ENCODE data around the gene DHX30. TPM values are rescaled to one million over a fixed set of nuclear protein-coding genes. Genes with fewer than 3 reads are reported as not detected.

The DHX30 gene
- total and polyA plus RNA-seq, 2 of the 4 experiments (the other 2 are of a cell fraction): 55.6 to 57.2 TPM

DNA sequence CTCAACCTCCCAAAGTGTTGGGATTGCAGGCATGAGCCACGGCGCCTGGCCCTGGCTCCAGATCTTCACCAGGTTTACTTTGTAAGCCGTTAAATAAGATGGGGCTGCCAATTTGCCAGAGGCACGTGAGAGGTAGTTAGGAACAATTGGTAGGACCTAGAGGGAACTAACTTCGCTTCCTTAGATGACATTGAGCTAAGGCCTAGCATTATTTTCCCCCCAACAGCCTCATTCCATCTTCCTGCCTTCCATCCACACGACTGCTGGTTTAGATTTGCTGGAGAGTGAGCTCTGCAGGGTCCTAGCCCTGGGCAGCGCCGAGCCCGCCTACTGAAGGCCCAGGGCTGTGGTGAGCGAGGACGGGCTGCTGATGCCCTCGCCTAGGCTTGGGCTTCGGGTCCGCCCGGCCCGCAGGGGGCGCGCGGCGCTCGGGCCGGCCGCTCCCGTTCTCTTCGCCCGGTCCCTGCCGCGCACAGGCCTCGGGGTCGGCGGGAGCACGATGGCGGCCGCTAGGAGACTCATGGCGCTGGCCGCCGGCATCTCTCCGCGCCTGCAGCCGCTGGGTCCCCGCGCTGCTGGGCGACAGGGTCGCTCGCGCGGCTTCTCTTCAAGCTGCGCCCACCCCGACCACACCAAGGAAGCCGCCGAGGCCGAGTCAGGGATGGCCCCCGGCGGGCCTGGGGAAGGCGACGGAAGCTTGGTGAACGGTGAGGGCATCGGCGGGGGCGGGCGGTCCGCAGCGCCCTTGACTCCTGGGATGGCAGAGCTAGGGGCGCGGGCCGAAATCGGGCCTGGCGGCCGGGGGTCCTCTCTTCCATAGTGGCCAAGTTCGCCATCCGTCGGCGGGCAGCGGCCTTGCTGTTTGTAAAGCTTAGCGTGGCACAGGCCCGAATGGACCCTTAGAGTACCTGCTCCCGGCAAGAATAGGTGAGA is 21.9 kb downstream of the DHX30 start (continued):
- TF ChIP-seq, protein P1, sequence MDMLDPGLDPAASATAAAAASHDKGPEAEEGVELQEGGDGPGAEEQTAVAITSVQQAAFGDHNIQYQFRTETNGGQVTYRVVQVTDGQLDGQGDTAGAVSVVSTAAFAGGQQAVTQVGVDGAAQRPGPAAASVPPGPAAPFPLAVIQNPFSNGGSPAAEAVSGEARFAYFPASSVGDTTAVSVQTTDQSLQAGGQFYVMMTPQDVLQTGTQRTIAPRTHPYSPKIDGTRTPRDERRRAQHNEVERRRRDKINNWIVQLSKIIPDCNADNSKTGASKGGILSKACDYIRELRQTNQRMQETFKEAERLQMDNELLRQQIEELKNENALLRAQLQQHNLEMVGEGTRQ (IDR thresholded peaks at IDR 0.05; ENCODE audit: low read depth, low read length): peak; percentile 2; the same call in 1 of the 2 replicates
- TF ChIP-seq CHD1 (IDR thresholded peaks at IDR 0.05; ENCODE audit: low read depth, low read length): no peak

DNA sequence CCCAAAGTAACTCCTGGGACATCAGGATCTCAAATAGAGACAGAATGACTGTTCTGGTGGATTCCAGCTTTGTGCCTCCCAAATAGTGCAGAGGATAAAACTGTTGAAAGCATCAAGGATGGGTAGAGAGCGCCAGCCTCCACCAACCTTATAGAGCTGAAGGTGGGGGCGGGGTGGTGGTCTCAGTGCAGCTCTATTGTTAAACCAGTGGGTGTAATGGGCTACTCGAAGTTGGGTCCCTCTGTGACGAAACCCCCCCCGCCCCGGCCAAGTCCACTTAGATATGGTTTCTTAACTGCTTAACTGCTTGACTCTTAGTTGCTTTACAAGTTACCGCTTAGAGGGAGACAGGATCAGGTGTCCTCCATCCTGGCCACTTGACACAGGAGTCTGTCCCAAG is 22.7 kb downstream of the DHX30 start:
- Histone ChIP-seq H2AK9ac (replicated peaks; ENCODE audit: low read depth, low read length, poor library complexity) (peak overlapping the region; percentile 93), H2AK5ac (ENCODE audit: low read depth, low read length) (peak overlapping the region; percentile 71), H3K4me2 (ENCODE audit: low read depth, low read length) (peak overlapping the region; percentile 78), H3K14ac (replicated peaks; ENCODE audit: low read depth, low read length) (peak overlapping the region; percentile 86), H3K23ac (ENCODE audit: low read depth, low read length) (peak overlapping the region; percentile 83; the same call in 1 of the 2 replicates), H3K9ac (ENCODE audit: low read depth, low read length) (peak overlapping the region; percentile 79), H3K4me3 (ENCODE audit: insufficient read depth, low read depth, low read length) (peak overlapping the region; percentile 79), H3K9me3 (ENCODE audit: control insufficient read depth, insufficient read depth, low read length) (no peaks in the 10 kb centered on the region), H3K27ac (ENCODE audit: insufficient read depth, low read length) (peak overlapping the region; percentile 71), H3K9me1 (ENCODE audit: insufficient read depth, low read length) (no peaks in the 10 kb centered on the region; the same call in none of the 2 replicates), H2BK20ac (ENCODE audit: low read depth, low read length) (no peak overlapping the region), H2BK120ac (ENCODE audit: low read depth, low read length) (no peak overlapping the region), H4K8ac (ENCODE audit: low read depth in 2 of 2, low read length in 2 of 2) (peak overlapping the region; percentile 53 to 75), H3K56ac (ENCODE audit: extremely low read depth, insufficient read depth, low read length) (peak overlapping the region; percentile 16; the same call in 1 of the 2 replicates), H2AFZ (replicated peaks; ENCODE audit: low read length, poor library complexity) (peak overlapping the region; percentile 89), H4K20me1 (ENCODE audit: insufficient read depth, low read length) (peaks cover 15% of the 10 kb centered on the region; the same call in 1 of the 2 replicates), H2BK15ac (ENCODE audit: low read depth, low read length) (no peak overlapping the region), H3K4ac (ENCODE audit: low read depth, low read length) (peak overlapping the region; percentile 77), H3K36me3 (ENCODE audit: control insufficient read depth, insufficient read depth, low read length) (peaks cover 23% of the 10 kb centered on the region), H4K91ac (ENCODE audit: insufficient read depth, low read depth, low read length) (peak overlapping the region; percentile 43; the same call in 1 of the 2 replicates), H3K18ac (ENCODE audit: low read depth, low read length) (no peak overlapping the region), H3K79me1 (ENCODE audit: low read depth in 1 of 2, low read length in 2 of 2) (peaks cover 13 to 42% of the 10 kb centered on the region in 2 experiments), H4K5ac (ENCODE audit: low read depth, low read length) (peak overlapping the region; percentile 18; the same call in 1 of the 2 replicates), H3K4me1 (ENCODE audit: control insufficient read depth, insufficient read depth, low read length) (peaks cover 6% of the 10 kb centered on the region), H2BK5ac (ENCODE audit: low read depth, low read length, poor library complexity, severe bottlenecking) (no peak overlapping the region), H3K27me3 (ENCODE audit: control insufficient read depth, insufficient read depth, low read length) (no peaks in the 10 kb centered on the region)
- no peak for ATAC-seq (ENCODE audit: low read depth)
- in situ Hi-C loops (cut with MboI; ENCODE audit: low sequenced_read_pairs) (no loop called here), intact Hi-C loops (cut with micrococcal nuclease) (no loop called here), dilution Hi-C loops (cut with HindIII; ENCODE audit: low sequenced_read_pairs, unreplicated experiment) (no loop called here)
- CTCF ChIA-PET: interaction anchor here (0.6 to 2.1 kb wide), 4 partner anchors 9 to 326 kb away, joined by 3 to 8 read pairs (median 3); no protein-coding TSS in a partner anchor
- TF ChIP-seq BHLHE40 (IDR thresholded peaks at IDR 0.05; ENCODE audit: low read depth, low read length) (no peak), CEBPB (IDR thresholded peaks at IDR 0.05; ENCODE audit: low read depth, low read length) (no peak), MAFK (IDR thresholded peaks at IDR 0.05; ENCODE audit: low read depth, low read length) (no peak), MAZ (IDR thresholded peaks at IDR 0.05; ENCODE audit: borderline replicate concordance, low read depth, low read length) (no peak), NFE2L2 (IDR thresholded peaks at IDR 0.05; ENCODE audit: low read depth, low read length) (no peak), SMC3 (IDR thresholded peaks at IDR 0.05; ENCODE audit: low read depth, low read length) (no peak), POLR2A (IDR thresholded peaks at IDR 0.05; ENCODE audit: low read depth, low read length) (no peak)
- TF ChIP-seq, protein P2, sequence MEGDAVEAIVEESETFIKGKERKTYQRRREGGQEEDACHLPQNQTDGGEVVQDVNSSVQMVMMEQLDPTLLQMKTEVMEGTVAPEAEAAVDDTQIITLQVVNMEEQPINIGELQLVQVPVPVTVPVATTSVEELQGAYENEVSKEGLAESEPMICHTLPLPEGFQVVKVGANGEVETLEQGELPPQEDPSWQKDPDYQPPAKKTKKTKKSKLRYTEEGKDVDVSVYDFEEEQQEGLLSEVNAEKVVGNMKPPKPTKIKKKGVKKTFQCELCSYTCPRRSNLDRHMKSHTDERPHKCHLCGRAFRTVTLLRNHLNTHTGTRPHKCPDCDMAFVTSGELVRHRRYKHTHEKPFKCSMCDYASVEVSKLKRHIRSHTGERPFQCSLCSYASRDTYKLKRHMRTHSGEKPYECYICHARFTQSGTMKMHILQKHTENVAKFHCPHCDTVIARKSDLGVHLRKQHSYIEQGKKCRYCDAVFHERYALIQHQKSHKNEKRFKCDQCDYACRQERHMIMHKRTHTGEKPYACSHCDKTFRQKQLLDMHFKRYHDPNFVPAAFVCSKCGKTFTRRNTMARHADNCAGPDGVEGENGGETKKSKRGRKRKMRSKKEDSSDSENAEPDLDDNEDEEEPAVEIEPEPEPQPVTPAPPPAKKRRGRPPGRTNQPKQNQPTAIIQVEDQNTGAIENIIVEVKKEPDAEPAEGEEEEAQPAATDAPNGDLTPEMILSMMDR (conservative IDR thresholded peaks at IDR 0.05; ENCODE audit: low read depth, low read length): no peak
- DNase-seq: no peak
- WGBS, 2 experiments (ENCODE audit: extremely low coverage in 2 of 2, insufficient read length in 1 of 2): no CpG with 5 or more reads among the region's 7 CpGs
- POLR2A ChIA-PET (ENCODE audit: unreplicated experiment): interaction anchor here (0.6 to 1.0 kb wide), 2 partner anchors 11 to 13 kb away, joined by 3 to 5 read pairs; no protein-coding TSS in a partner anchor
- BruUV-seq (replicated peaks): no TSS peak

Measured in IMR-90 (cell line).